SW 1271 (cell line): ENCODE measurements around the gene GJB4.
"Not testable (repeated sequence)": the region's sequence is repeated elsewhere in the genome, so short reads cannot be mapped to it uniquely, and the experiment has no call there.

Experiments
- DNase-seq, 2 experiments: peaks; one replicate each; lab custom pipeline; 2025; lab: John Stamatoyannopoulos, UW

The GJB4 gene

DNA sequence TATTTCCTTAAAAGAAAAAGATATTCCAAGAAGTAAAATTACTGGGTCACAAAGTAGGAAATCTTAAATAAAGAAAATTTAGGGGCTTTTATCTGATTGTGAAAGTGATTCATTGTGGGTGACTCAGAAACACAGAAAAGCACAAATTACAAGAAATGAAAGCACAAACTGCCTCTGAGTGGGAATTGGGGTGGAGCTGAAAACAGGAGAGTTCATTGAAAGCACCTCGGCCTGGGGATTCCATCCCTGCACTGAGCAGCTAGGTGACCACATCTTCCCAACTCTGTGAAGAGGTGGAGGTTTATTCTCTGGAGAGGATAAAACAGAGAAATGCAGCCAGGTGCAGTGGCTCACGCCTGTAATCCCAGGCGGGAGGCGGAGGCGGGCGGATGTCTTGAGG is 40.7 kb downstream of the GJB4 start:
- no peak for DNase-seq

DNA sequence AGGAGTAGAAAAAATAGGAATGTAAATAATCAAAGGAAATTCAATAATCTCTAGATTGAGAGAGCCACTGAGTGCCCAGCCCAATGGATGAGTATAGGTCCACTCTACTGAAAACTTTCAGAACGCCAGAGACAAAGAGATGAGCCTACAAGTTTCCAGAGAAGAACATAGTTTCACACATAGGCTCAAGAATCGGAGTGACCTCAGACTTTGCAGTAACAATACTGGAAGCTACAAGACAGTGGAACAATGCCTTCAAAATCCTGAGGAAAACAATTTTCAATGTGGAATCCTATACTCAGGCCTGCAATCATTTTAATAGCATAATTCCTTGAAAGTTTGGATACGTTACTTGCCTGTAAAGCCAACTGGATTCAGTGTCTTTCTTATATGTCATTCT is 44.2 kb downstream of the GJB4 start:
- DNase-seq, result no peak

DNA sequence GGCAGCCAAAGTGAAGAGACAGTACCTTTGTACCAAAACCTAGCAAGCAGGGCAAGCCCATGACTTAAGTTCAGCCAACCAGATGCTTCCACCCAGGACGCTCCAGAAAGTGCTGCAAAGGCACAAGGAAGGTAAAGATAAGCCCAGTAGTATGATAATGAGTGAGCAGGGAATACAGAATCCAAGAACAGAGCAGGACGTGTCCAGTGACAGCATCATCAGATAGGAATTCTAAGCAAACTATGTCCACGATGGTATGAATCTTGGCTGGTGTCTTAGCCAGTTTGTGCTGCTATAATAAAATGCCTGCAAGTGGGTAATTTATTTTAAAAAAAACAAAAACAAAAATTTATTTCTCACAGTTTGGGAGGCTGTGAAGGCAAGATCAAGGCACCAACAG is 46.9 kb downstream of the GJB4 start:
- no peak for DNase-seq

DNA sequence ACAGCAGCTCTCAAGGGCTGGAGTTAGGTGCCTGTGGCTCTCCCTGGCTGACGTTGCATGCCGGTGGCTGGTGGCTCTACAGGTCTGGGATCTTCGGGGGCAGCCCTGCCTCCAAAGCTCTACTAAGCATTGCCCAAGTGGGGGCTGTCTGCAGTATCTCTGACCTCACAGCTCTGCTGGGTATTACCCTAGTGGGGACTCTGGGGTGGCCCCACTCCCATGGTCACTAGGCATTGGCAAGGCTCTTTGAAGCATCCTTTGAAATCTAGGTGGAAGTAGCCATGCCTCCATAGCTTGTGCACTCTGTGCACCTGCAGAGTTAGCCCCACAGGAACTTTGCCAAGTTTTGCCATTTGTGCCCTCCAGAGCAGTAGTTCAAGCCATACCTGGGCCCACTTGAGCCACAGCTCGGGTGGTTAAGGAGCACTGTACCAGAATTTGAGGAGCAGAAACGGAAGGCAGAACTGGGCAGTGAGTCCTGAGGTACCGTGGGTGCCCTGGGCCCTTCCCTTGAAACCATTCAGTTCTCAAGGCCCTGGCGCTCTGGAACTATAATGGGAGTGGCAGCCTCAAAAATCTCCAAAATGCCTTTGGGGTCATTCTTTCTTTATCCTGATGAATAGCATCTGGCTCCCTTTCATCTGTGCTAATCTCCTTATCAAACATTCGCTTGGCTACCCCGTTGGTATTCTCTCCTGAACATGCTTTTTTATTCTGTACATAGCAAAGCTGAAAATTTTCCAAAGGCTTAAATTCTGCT is 48.7 kb downstream of the GJB4 start:
- DNase-seq, result no peak

DNA sequence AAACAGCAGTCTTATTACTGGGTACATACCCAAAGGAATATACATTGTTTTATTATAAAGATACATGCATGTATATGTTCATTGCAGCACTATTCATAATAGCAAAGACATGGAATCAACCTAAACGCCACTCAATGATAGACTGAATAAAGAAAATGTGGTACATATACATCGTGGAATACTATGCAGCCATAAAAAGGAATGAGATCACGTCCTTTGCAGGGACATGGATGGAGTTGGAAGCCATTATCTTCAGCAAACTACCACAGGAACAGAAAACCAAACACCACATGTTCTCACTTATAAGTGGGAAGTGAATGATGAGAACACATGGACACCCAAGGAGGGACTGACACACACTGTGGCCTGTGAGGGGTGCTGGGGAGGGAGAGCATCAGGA is 51.2 kb downstream of the GJB4 start:
- not testable (repeated sequence) for DNase-seq
